ENCODE data around the gene EGFL6. TPM values are rescaled to one million over a fixed set of nuclear protein-coding genes. Genes with fewer than 3 reads are reported as not detected.

EGFL6 gene
- total and polyA plus RNA-seq, 2 of the 4 experiments (the other 2 are of a cell fraction) = not detected

GRCh38 chrX:13638021-13638420, 68.6 kb downstream of the EGFL6 start:
- H3K79me1 ChIP-seq (ENCODE audit: low read depth in 1 of 2, low read length in 2 of 2) = no peaks in the 10 kb centered on the region
- H3K56ac ChIP-seq (ENCODE audit: extremely low read depth, insufficient read depth, low read length) = no peak overlapping the region
- H3K4me2 ChIP-seq (ENCODE audit: low read depth, low read length) = no peak overlapping the region
- no peak overlapping the region for H3K27ac ChIP-seq (ENCODE audit: insufficient read depth, low read length)
- no peaks in the 10 kb centered on the region for H3K36me3 ChIP-seq (ENCODE audit: control insufficient read depth, insufficient read depth, low read length)
- in situ Hi-C loops (cut with MboI; ENCODE audit: low sequenced_read_pairs) = loop anchor here (25.0 kb wide), 1 partner anchor 126 kb away; no protein-coding TSS in a partner anchor
- H4K91ac ChIP-seq (ENCODE audit: insufficient read depth, low read depth, low read length) = no peak overlapping the region
- H3K4me1 ChIP-seq (ENCODE audit: control insufficient read depth, insufficient read depth, low read length) = no peaks in the 10 kb centered on the region
- no peaks in the 10 kb centered on the region for H4K20me1 ChIP-seq (ENCODE audit: insufficient read depth, low read length)
- CTCF ChIA-PET = no interaction called here
- no peak overlapping the region for H3K23ac ChIP-seq (ENCODE audit: low read depth, low read length)
- intact Hi-C loops (cut with micrococcal nuclease) = no loop called here
- dilution Hi-C loops (cut with HindIII; ENCODE audit: low sequenced_read_pairs, unreplicated experiment) = no loop called here
- H3K18ac ChIP-seq (ENCODE audit: low read depth, low read length) = no peak overlapping the region
- H4K5ac ChIP-seq (ENCODE audit: low read depth, low read length) = no peak overlapping the region
- peaks cover 13% of the 10 kb centered on the region for H3K9me3 ChIP-seq (ENCODE audit: control insufficient read depth, insufficient read depth, low read length)
- H4K8ac ChIP-seq (ENCODE audit: low read depth in 2 of 2, low read length in 2 of 2) = no peak overlapping the region
- H2AK5ac ChIP-seq (ENCODE audit: low read depth, low read length) = no peak overlapping the region
- H3K4ac ChIP-seq (ENCODE audit: low read depth, low read length) = no peak overlapping the region
- ATAC-seq (ENCODE audit: low read depth) = no peak
- H3K9me1 ChIP-seq (ENCODE audit: insufficient read depth, low read length) = no peaks in the 10 kb centered on the region
- no peak overlapping the region for H2BK15ac ChIP-seq (ENCODE audit: low read depth, low read length)
- BruUV-seq (replicated peaks) = no TSS peak
- no peak for TF ChIP-seq CEBPB (IDR thresholded peaks at IDR 0.05; ENCODE audit: low read depth, low read length)
- no peak for TF ChIP-seq BHLHE40 (IDR thresholded peaks at IDR 0.05; ENCODE audit: low read depth, low read length)
- no peak for TF ChIP-seq NFE2L2 (IDR thresholded peaks at IDR 0.05; ENCODE audit: low read depth, low read length)
- TF ChIP-seq ELK1 (IDR thresholded peaks at IDR 0.05; ENCODE audit: borderline replicate concordance, low read depth, low read length) = no peak
- no peak for TF ChIP-seq RFX5 (IDR thresholded peaks at IDR 0.05; ENCODE audit: low read depth, low read length)
- no peak for TF ChIP-seq MXI1 (IDR thresholded peaks at IDR 0.05; ENCODE audit: borderline replicate concordance, low read depth, low read length)
- no peak for TF ChIP-seq POLR2A (IDR thresholded peaks at IDR 0.05; ENCODE audit: low read depth, low read length)
- TF ChIP-seq MAFK (IDR thresholded peaks at IDR 0.05; ENCODE audit: low read depth, low read length) = no peak
- no peak for TF ChIP-seq CHD1 (IDR thresholded peaks at IDR 0.05; ENCODE audit: low read depth, low read length)
- no peak for TF ChIP-seq FOS (IDR thresholded peaks at IDR 0.05; ENCODE audit: low read depth, low read length)
- no peak for TF ChIP-seq RCOR1 (IDR thresholded peaks at IDR 0.05; ENCODE audit: insufficient replicate concordance, low read length)
- H3K4me3 ChIP-seq (ENCODE audit: insufficient read depth, low read depth, low read length) = no peak overlapping the region
- H2AFZ ChIP-seq (replicated peaks; ENCODE audit: low read length, poor library complexity) = no peak overlapping the region
- POLR2A ChIA-PET (ENCODE audit: unreplicated experiment) = no interaction called here
- no peak overlapping the region for H3K14ac ChIP-seq (replicated peaks; ENCODE audit: low read depth, low read length)
- H2AK9ac ChIP-seq (replicated peaks; ENCODE audit: low read depth, low read length, poor library complexity) = no peak overlapping the region
- 56% methylated on average over 1 of the region's 1 CpG; no CpG with 5 or more reads in 1 of the 2 experiments for WGBS, 2 experiments (ENCODE audit: extremely low coverage in 2 of 2, insufficient read length in 1 of 2)
- no peak overlapping the region for H2BK5ac ChIP-seq (ENCODE audit: low read depth, low read length, poor library complexity, severe bottlenecking)
- no peak overlapping the region for H2BK120ac ChIP-seq (ENCODE audit: low read depth, low read length)
- no peak for DNase-seq
- no peak overlapping the region for H2BK20ac ChIP-seq (ENCODE audit: low read depth, low read length)
- H3K9ac ChIP-seq (ENCODE audit: low read depth, low read length) = no peak overlapping the region
- H3K27me3 ChIP-seq (ENCODE audit: control insufficient read depth, insufficient read depth, low read length) = peaks cover 8% of the 10 kb centered on the region

Data from IMR-90 (cell line).